Trophoblast cell (in vitro differentiated cells and primary cell): ENCODE data around the gene OXNAD1.

Experiments used
- DNase-seq, 2 donors: peaks; one replicate each; pipeline ENCODE4 v3.0.0-alpha.2; 2016
- H2AFZ ChIP-seq: 2 replicates; pipeline ENCODE4 v1.6.1; 2013; ENCODE audit warnings: low read length, moderate library complexity, mild to moderate bottlenecking; ENCODE audit not compliant: insufficient read depth, poor library complexity
- H2AK5ac ChIP-seq: 2 replicates; pipeline ENCODE4 v1.6.1; 2013; ENCODE audit warnings: mild to moderate bottlenecking, low read length
- H2BK120ac ChIP-seq: 2 replicates; pipeline ENCODE4 v1.6.1; 2013; ENCODE audit warnings: low read length, mild to moderate bottlenecking, moderate library complexity; ENCODE audit not compliant: insufficient read depth, poor library complexity
- H2BK12ac ChIP-seq: 2 replicates; pipeline ENCODE4 v1.6.1; 2013; ENCODE audit warnings: mild to moderate bottlenecking, low read length, moderate library complexity
- H2BK5ac ChIP-seq: 2 replicates; pipeline ENCODE4 v1.6.1; 2013; ENCODE audit warnings: low read length, low read depth, moderate library complexity, mild to moderate bottlenecking; ENCODE audit not compliant: poor library complexity
- H3K14ac ChIP-seq: 2 replicates; pipeline ENCODE4 v1.6.1; 2013; ENCODE audit warnings: mild to moderate bottlenecking, low read length
- H3K18ac ChIP-seq: 2 replicates; pipeline ENCODE4 v1.6.1; 2013; ENCODE audit warnings: mild to moderate bottlenecking, low read length
- H3K23ac ChIP-seq: 2 replicates; pipeline ENCODE4 v1.6.1; 2013; ENCODE audit warnings: low read length
- H3K27ac ChIP-seq: 2 replicates; pipeline ENCODE4 v1.5.1; 2013; ENCODE audit warnings: low read depth, mild to moderate bottlenecking, inconsistent platforms, low read length, moderate library complexity
- H3K27me3 ChIP-seq: 2 replicates; pipeline ENCODE4 v1.6.1; 2013; ENCODE audit warnings: inconsistent platforms, mild to moderate bottlenecking, low read length, moderate library complexity; ENCODE audit not compliant: insufficient read depth
- H3K36me3 ChIP-seq, 2 experiments: 1 replicate in 1 of 2; 2 replicates in 1 of 2; pipeline ENCODE4 v1.6.1; 2013; ENCODE audit warnings: low read length in 2 of 2, mild to moderate bottlenecking in 2 of 2, moderate library complexity in 1 of 2; ENCODE audit not compliant: insufficient read depth in 2 of 2, control insufficient read depth in 1 of 2
- H3K4ac ChIP-seq: 2 replicates; pipeline ENCODE4 v1.6.1; 2013; ENCODE audit warnings: low read depth, mild to moderate bottlenecking, low read length, moderate library complexity
- H3K4me1 ChIP-seq, 2 experiments: 1 replicate in 1 of 2; 2 replicates in 1 of 2; pipeline ENCODE4 v1.6.1; 2013; ENCODE audit warnings: low read length in 2 of 2, mild to moderate bottlenecking in 2 of 2, moderate library complexity in 1 of 2; ENCODE audit not compliant: insufficient read depth in 2 of 2, control insufficient read depth in 1 of 2
- H3K4me2 ChIP-seq: 2 replicates; pipeline ENCODE4 v1.6.1; 2013; ENCODE audit warnings: inconsistent platforms, mild to moderate bottlenecking, low read length, moderate library complexity
- H3K4me3 ChIP-seq: 2 replicates; pipeline ENCODE4 v1.5.1; 2013; ENCODE audit warnings: mild to moderate bottlenecking, low read depth, low read length, inconsistent platforms
- H3K79me1 ChIP-seq: one replicate; pipeline ENCODE4 v1.6.1; 2013; ENCODE audit warnings: low read length
- H3K79me2 ChIP-seq: 2 replicates; pipeline ENCODE4 v1.6.1; 2013; ENCODE audit warnings: low read length, mild to moderate bottlenecking; ENCODE audit not compliant: control insufficient read depth, insufficient read depth, poor library complexity
- H3K9ac ChIP-seq: 2 replicates; pipeline ENCODE4 v1.6.1; 2013; ENCODE audit warnings: mild to moderate bottlenecking, low read length
- H3K9me3 ChIP-seq: 2 replicates; pipeline ENCODE4 v1.6.1; 2013; ENCODE audit warnings: low read depth, mild to moderate bottlenecking, control low read depth, inconsistent platforms, low read length; ENCODE audit not compliant: insufficient read depth
- H4K12ac ChIP-seq: 2 replicates; pipeline ENCODE4 v1.6.1; 2013; ENCODE audit warnings: low read depth, mild to moderate bottlenecking, low read length, moderate library complexity
- H4K8ac ChIP-seq: 2 replicates; pipeline ENCODE4 v1.6.1; 2013; ENCODE audit warnings: low read depth, mild to moderate bottlenecking, low read length, moderate library complexity
- H4K91ac ChIP-seq: one replicate; pipeline ENCODE4 v1.6.1; 2013; ENCODE audit warnings: low read depth, mild to moderate bottlenecking, low read length, moderate library complexity
- WGBS: extraction: QIAGEN DNeasy Blood & Tissue Kit; methylation state at CpG from one replicate; pipeline ENCODE4 v1.1.7; 2013; ENCODE audit warnings: missing lambda C conversion rate; ENCODE audit not compliant: insufficient read length, insufficient coverage; ENCODE audit errors: extremely low coverage; 5-methylcytosine and 5-hydroxymethylcytosine counted together

The OXNAD1 gene

GRCh38 chr3:16313886-16314645 lies 49.1 kb downstream of the OXNAD1 start:
- H2BK120ac ChIP-seq: no peak overlapping the region
- no peak overlapping the region for H4K91ac ChIP-seq
- H3K9me3 ChIP-seq: no peaks in the 10 kb centered on the region
- no peak for DNase-seq
- no peak overlapping the region for H4K12ac ChIP-seq
- H3K14ac ChIP-seq: no peak overlapping the region
- H3K18ac ChIP-seq: no peak overlapping the region
- no peaks in the 10 kb centered on the region for H3K79me2 ChIP-seq
- no peak overlapping the region for H3K27ac ChIP-seq
- H2BK5ac ChIP-seq: no peak overlapping the region
- no peaks in the 10 kb centered on the region for H3K79me1 ChIP-seq
- H2AFZ ChIP-seq: no peak overlapping the region
- no peaks in the 10 kb centered on the region for H3K27me3 ChIP-seq
- no peak overlapping the region for H2BK12ac ChIP-seq
- peaks cover 0 to 8% of the 10 kb centered on the region in 2 experiments for H3K36me3 ChIP-seq
- no peak overlapping the region for H3K9ac ChIP-seq
- no peak overlapping the region for H3K4me2 ChIP-seq
- no peak overlapping the region for H3K23ac ChIP-seq
- WGBS: no CpG with 5 or more reads among the region's 5 CpGs
- H2AK5ac ChIP-seq: no peak overlapping the region
- peaks cover 2 to 3% of the 10 kb centered on the region in 2 experiments for H3K4me1 ChIP-seq
- no peak overlapping the region for H3K4me3 ChIP-seq
- H4K8ac ChIP-seq: no peak overlapping the region
- no peak overlapping the region for H3K4ac ChIP-seq

GRCh38 chr3:16315623-16316022 lies 50.6 kb downstream of the OXNAD1 start:
- H3K9me3 ChIP-seq: no peaks in the 10 kb centered on the region
- H3K79me1 ChIP-seq: no peaks in the 10 kb centered on the region
- no CpG with 5 or more reads among the region's 7 CpGs for WGBS
- H2BK120ac ChIP-seq: no peak overlapping the region
- H3K4me2 ChIP-seq: no peak overlapping the region
- no peak overlapping the region for H2BK5ac ChIP-seq
- H3K4ac ChIP-seq: no peak overlapping the region
- no peak overlapping the region for H2BK12ac ChIP-seq
- no peak overlapping the region for H3K18ac ChIP-seq
- H4K91ac ChIP-seq: no peak overlapping the region
- no peak overlapping the region for H4K8ac ChIP-seq
- no peak overlapping the region for H2AFZ ChIP-seq
- H3K27me3 ChIP-seq: no peaks in the 10 kb centered on the region
- no peaks in the 10 kb centered on the region for H3K79me2 ChIP-seq
- no peak overlapping the region for H3K23ac ChIP-seq
- no peak overlapping the region for H4K12ac ChIP-seq
- no peak overlapping the region for H3K27ac ChIP-seq
- DNase-seq: no peak
- no peak overlapping the region for H3K9ac ChIP-seq
- H3K4me3 ChIP-seq: no peak overlapping the region
- no peak overlapping the region for H2AK5ac ChIP-seq
- no peak overlapping the region for H3K14ac ChIP-seq
- peaks cover 0 to 8% of the 10 kb centered on the region in 2 experiments for H3K36me3 ChIP-seq
- H3K4me1 ChIP-seq: peaks cover 2 to 3% of the 10 kb centered on the region in 2 experiments

GRCh38 chr3:16316396-16316795 lies 51.4 kb downstream of the OXNAD1 start:
- Histone ChIP-seq H3K4me3 (no peak overlapping the region), H3K14ac (no peak overlapping the region), H3K4me1 (peaks cover 2 to 3% of the 10 kb centered on the region in 2 experiments), H3K27ac (no peak overlapping the region), H3K4me2 (no peak overlapping the region), H2AFZ (no peak overlapping the region), H3K36me3 (peaks cover 0 to 12% of the 10 kb centered on the region in 2 experiments), H4K91ac (no peak overlapping the region), H3K27me3 (no peaks in the 10 kb centered on the region), H3K23ac (no peak overlapping the region), H3K9me3 (no peaks in the 10 kb centered on the region), H4K12ac (no peak overlapping the region), H3K18ac (no peak overlapping the region), H4K8ac (no peak overlapping the region), H3K79me2 (no peaks in the 10 kb centered on the region), H2BK12ac (no peak overlapping the region), H3K79me1 (no peaks in the 10 kb centered on the region), H2AK5ac (no peak overlapping the region), H3K4ac (no peak overlapping the region), H2BK5ac (no peak overlapping the region), H3K9ac (no peak overlapping the region), H2BK120ac (no peak overlapping the region)
- no peak for DNase-seq
- no CpG with 5 or more reads among the region's 3 CpGs for WGBS

- peaks cover 0 to 15% of the 10 kb centered on the region in 2 experiments for H3K36me3 ChIP-seq
- no peak overlapping the region for H3K4me3 ChIP-seq
- H3K4me2 ChIP-seq: no peak overlapping the region
- no peak overlapping the region for H4K12ac ChIP-seq
- no peak overlapping the region for H2BK120ac ChIP-seq
- no peaks in the 10 kb centered on the region for H3K79me2 ChIP-seq
- H3K4ac ChIP-seq: no peak overlapping the region
- no peak overlapping the region for H2AFZ ChIP-seq
- WGBS: no CpG with 5 or more reads among the region's 5 CpGs
- H3K9me3 ChIP-seq: no peaks in the 10 kb centered on the region
- H3K14ac ChIP-seq: no peak overlapping the region
- no peak overlapping the region for H3K27ac ChIP-seq
- H2BK12ac ChIP-seq: no peak overlapping the region
- DNase-seq: no peak
- no peak overlapping the region for H4K8ac ChIP-seq
- no peak overlapping the region for H3K18ac ChIP-seq
- H4K91ac ChIP-seq: no peak overlapping the region
- H3K9ac ChIP-seq: no peak overlapping the region
- no peak overlapping the region for H2BK5ac ChIP-seq
- no peaks in the 10 kb centered on the region for H3K27me3 ChIP-seq
- no peak overlapping the region for H3K23ac ChIP-seq
- H3K4me1 ChIP-seq: peaks cover 2 to 3% of the 10 kb centered on the region in 2 experiments
- no peaks in the 10 kb centered on the region for H3K79me1 ChIP-seq
- no peak overlapping the region for H2AK5ac ChIP-seq
These were observed 52.0 kb downstream of the OXNAD1 start for GRCh38 chr3:16316847-16317560.
